Mucosa of gallbladder (tissue), 1 donor: ENCODE results near the gene PRR23A. TPM values are rescaled to one million over a fixed set of nuclear protein-coding genes. Genes with fewer than 3 reads are reported as not detected.

ENCODE experiments used
- DNase-seq: peaks from one replicate; pipeline ENCODE4 v3.0.0-alpha.2; 2020; ENCODE audit warnings: low spot score
- total RNA-seq: library from RNA; stranded (reverse); gene quantifications from one replicate; pipeline ENCODE4 v1.2.1, GENCODE V29; 2021
- donor health status: DM: no; HTN: no; CAD: no.

Gene PRR23A
- total RNA-seq, 1 donor from 2014 or later, result not detected

GRCh38 chr3:138972941-138973340, 33.1 kb downstream of the PRR23A start:
- DNase-seq, result no peak

- DNase-seq, result no peak
Measured at GRCh38 chr3:138971766-138972320, 34.2 kb downstream of the PRR23A start.

GRCh38 chr3:138964923-138965322, 41.1 kb downstream of the PRR23A start:
- no peak for DNase-seq

GRCh38 chr3:138964264-138964663, 41.8 kb downstream of the PRR23A start:
- DNase-seq, result no peak

GRCh38 chr3:138962854-138963560, 43.1 kb downstream of the PRR23A start:
- DNase-seq, result no peak

- no peak for DNase-seq
Measured at GRCh38 chr3:138960417-138960852, 45.6 kb downstream of the PRR23A start.

Other genes starting within 250 kb of the PRR23A start
- gene PIK3CB, start 171.3 kb downstream of the PRR23A start, total RNA-seq, result 28.9 TPM
- 0.14 TPM for gene FOXL2, start 59.1 kb downstream of the PRR23A start, total RNA-seq
- 0.09 TPM for gene FOXL2NB, start 59.1 kb downstream of the PRR23A start, total RNA-seq
- not detected for gene PRR23B, start 14.7 kb upstream of the PRR23A start, total RNA-seq
- not detected for gene PRR23C, start 38.6 kb upstream of the PRR23A start, total RNA-seq